Nucleus accumbens (tissue), 56 donors: Measurements from ENCODE around the gene PASK.
"Not testable (repeated sequence)": the region's sequence is repeated elsewhere in the genome, so short reads cannot be mapped to it uniquely, and the experiment has no call there.

Experiments used
- DNase-seq, 56 donors: peaks; one replicate each; lab custom pipeline; 2025; lab: John Stamatoyannopoulos, UW

The PASK gene

GRCh38 chr2:241148891-241149674 is at the start of gene PASK:
Gene PASK, minus strand, starts transcription at chr2:241149472. Its CDS starts 6,440 bp downstream, at chr2:241143032.
- DNase-seq = peak; percentile 40 to 97 (median 90)

- DNase-seq = no peak
Measured at GRCh38 chr2:241198381-241199279, 49.4 kb upstream of the PASK start.

DNA sequence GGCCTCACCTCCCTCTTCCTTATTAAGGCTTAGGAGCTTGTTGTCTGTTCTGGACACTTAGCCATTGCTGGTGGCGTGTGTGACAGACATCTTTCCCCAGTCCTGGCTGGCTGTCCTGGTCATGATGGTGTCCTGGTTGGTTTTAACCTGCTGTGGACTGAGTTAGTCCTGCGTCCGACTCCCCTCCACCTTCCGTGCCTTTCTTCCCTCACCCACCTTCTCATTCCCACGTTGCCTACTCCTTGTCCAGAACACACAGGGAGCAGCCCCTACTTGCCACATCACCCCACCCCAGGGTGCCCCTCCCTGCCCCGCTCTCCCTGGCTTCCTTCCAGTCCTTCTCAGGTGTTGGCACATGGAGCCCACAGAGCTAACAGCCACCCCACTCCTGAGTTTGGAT is 48.7 kb upstream of the PASK start:
- no peak for DNase-seq

DNA sequence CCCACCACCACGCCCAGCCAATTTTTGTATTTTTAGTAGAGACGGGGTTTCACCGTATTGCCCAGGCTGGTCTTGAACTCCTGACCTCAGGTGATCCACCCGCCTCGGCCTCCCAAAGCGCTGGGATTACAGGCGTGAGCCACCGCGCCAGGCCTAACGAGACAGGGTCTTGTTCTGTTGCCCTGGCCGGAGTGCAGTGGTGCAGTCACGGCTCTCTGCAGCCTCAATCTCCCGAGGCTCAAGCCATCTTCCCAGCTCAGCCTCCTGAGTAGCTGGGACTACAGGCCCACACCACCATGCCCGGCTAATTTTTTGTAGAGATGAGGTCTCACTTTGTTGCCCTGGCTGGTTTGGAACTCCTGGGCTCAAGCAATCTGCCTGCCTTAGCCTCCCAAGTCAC is 48.0 kb upstream of the PASK start:
- DNase-seq = not testable (repeated sequence)

- DNase-seq = no peak
Measured at GRCh38 chr2:241195506-241196130, 46.3 kb upstream of the PASK start.

DNA sequence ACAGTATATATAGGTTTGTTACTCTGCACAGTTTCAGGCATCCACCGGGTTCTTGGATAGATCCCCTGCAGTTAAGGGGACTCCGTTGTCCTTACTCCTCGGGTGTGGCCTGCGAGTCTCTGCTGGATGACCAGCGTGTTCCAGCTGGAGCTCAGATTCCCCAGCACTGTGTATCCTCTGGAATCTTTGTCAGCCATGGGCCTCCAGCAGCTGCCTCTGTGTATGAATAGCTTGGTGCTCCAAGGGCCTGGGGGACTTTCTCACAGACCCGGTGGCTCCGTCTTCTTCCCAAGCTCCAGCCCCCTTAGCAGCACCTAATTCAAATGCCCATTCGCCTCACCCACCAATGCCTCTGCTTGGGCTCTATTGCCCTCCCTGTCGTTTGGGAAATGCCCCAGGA is 45.5 kb upstream of the PASK start:
- DNase-seq = no peak

DNA sequence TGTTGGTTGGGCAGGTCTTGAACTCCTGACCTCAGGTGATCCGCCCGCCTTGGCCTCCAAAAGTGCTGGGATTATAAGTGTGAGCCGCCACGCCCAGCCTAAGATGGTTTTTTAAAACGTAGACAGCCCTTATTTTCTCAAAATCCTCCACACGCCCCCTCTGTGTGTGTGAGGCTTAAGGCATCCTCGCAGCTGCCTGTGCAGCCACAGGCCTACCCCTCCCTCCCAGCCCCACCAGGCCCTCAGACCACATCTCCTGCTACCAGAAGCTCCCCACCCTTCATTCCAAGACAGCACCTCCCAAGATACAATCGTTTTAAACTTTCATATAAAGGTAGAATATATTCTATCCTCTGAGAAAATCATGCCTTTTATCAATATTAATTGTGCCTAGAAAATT is 44.0 kb upstream of the PASK start:
- no peak for DNase-seq

GRCh38 chr2:241191081-241191480 is 41.8 kb upstream of the PASK start:
- no peak for DNase-seq

DNA sequence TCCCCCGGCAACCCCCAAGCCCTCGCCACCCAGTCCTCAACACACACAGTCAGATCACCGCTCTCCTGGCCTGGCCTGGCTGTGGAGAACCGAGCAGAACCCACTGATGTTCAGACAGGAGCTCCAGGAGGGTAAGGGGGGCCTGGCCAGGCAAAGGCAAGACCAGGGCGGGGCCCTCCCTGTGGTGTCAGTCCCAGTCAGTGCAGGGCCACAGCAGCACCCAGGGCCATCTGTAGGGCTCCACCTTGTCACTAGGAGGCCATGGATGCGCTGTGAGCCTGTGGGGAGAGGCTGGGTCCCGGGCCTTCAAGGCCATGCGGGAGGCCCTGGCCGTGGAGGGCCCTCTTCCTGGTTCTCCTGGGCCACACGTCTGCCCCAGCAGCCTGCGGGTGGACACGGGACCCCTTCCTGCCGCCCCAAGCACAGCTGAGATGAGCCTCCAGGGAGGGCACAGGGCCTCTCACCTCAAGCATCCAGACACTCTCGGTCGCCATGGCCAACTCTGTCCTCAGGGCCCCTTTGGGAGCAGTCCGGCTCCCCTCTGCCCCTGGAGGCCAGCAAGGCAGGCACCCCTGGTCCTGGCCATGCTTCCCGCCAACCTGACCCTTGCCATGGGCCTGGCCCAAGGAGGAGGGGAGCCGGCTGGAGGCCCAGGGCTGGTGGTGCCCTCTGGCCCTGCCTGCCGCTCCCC is 41.2 kb upstream of the PASK start:
- DNase-seq = no peak

DNA sequence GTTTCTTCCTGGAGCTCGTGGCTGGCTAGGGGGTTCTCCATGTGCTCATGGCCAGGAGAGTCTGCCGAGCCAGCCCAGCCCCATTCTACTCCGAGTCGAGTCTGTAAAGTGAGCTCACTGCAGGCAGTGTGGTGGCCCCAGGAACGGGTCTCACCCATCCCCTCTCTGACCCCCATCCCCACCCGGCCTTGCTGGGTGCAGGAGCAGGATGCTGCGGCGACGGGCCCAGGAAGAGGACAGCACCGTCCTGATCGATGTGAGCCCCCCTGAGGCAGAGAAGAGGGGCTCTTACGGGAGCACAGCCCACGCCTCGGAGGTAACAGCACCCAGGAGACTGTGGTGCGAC is 40.6 kb upstream of the PASK start:
- DNase-seq = no peak

GRCh38 chr2:241189093-241189855 is 40.0 kb upstream of the PASK start:
- no peak for DNase-seq

GRCh38 chr2:241188361-241189092 is 39.3 kb upstream of the PASK start, which contains the start of gene ANO7:
Gene ANO7, plus strand, starts transcription at chr2:241188677. Its CDS starts 1,387 bp downstream, at chr2:241190064.
- no peak for DNase-seq

DNA sequence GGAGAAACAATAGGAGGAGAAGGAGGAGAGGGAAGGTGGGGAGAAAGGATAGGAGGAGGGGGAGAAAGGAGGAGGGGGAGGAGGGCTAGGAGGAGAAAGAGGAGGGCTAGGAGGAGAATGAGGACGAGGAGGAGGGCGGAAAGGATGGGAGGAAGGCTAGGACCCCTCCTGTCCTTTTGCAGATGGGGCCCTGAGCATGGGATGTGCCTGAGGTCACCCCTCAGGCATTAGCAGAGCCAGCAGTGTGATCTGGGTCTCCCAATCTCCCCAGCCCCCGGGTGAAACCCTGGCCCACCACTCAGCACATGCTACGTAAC is 38.6 kb upstream of the PASK start:
- no peak for DNase-seq

- no peak for DNase-seq
Measured at GRCh38 chr2:241187101-241187917, 38.0 kb upstream of the PASK start.

DNA sequence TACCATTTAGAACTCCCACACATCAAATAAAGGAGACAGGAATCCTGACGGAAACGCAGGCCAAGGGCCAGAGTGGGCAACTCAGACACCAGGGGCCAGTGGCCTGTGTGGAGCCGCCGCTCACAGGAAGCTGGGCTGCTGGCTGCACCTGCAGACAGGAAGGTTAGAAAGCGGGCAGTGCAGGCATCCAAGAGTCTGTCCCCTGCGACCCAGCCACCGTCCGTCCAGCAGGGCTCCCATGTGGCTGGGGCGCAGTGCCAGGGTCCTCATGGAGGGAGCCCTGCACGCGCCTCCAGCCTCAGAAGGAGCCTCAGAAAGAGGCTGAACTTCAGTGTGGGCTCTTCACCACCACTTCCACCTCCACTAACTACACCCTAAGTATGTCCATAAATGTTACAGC is 36.7 kb upstream of the PASK start:
- DNase-seq = no peak

DNA sequence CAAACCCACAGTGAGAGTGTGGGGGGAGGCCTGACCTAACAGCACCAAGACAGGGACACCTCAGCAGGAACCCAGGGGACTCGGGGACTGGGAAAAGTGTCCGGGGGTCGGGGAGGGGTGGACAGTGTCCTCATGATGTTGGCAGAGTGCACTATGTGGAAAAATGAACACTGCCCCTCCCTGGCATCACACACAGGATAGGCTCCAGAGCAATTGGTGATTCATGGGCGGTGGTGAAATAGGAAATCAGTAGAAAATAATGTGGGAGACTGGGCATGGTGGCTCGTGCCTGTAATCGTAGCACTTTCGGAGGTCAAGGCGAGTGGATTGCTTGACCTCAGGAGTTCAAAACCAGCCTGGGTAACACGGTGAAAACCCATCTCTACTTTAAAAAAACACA is 35.6 kb upstream of the PASK start:
- DNase-seq = no peak

DNA sequence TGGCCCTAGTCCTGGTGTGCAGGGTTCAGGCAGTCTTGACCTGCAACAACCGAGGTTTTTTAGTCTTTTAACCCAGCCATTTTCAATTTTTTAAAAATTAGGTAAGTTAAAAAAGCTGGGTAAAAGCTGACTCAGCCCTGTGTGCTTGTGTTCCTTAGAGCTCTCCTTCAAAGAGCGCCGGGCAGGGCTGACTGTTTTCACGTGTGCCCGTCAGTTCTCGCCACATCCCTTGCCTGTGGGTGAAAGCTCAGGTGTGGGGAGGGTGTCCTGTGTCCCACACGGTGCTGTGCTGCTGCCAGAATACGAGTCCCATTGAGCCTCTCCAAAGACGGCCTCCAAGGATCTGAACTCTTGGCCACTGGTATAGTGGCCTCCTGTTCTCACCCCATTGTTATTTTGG is 33.9 kb upstream of the PASK start:
- no peak for DNase-seq

DNA sequence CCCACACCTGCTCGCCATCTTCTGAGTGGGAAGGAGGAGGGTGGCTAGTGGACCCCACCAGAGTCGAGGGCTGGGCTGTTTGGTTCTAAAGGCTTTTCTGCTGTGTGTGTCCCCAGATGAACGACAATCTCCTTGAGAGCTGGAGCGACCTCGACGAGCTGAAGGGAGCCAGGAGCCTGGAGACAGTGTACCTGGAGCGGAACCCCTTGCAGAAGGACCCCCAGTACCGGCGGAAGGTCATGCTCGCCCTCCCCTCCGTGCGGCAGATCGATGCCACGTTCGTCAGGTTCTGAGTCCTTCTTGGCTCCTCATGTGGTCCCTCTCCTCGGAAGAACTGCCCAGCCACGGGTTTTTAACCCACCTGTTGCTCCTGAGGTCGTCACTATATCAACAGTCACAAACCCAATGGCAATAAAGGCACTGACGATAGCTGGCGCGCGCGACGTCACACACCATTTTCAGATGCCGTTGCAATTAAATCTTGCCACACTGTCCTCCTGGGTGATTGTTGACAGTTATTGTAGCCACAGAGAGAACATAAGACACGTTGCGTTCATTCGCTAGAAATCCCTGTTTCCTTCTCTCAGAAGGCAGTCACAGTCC is 33.4 kb upstream of the PASK start:
- no peak for DNase-seq
